NCI-H2107 treated with DMSO at 0.1 percent for 48 hours (cell line): ENCODE data around the gene NOL9.
"Not testable (repeated sequence)": the region's sequence is repeated elsewhere in the genome, so short reads cannot be mapped to it uniquely, and the experiment has no call there.

ENCODE experiments used
- DNase-seq: peaks from one replicate; lab custom pipeline; 2025; ENCODE audit not compliant: unreplicated experiment; lab: John Stamatoyannopoulos, UW

NOL9 gene

DNA sequence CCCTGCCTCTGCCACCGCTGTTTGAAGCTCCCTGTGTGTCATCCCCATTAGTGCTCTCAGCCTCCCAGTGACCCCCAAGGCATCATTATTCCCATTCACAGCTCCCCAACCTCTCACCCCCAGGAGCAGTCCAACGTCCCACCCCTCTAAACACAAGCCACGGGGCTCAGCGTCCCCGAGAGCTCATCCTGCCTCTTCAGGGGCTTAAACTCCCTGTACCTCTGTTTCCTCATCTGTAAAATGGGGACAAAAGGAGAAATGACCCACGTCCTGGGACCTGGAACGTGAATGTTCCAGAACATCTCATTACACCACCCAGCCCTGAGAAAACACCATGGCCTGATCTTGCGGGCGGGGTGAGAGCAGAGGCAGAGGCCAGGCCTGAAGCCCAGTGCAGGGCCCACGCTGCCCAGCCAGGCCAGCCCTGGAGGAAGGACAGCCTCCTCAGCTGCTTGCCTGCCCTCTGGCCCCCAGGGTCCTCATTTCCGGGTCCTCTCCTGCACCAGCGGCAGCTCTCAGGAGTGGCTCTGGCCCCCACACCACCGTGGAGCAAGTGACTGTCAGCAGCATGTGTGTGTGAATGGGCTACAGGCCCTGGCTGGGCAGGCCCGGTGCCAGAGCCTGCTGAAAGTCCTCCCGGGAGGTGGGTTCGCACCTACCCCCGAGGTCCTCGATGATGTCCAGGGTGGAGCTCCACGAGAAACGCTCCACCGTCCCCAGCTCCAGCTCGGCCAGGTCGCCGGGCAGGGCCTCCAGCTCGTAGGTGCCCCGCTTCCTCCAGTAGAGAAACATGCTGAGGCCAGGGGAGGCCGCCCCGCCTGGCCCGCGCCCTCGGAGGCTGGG, 48.7 kb downstream of the NOL9 start:
- DNase-seq: no peak

DNA sequence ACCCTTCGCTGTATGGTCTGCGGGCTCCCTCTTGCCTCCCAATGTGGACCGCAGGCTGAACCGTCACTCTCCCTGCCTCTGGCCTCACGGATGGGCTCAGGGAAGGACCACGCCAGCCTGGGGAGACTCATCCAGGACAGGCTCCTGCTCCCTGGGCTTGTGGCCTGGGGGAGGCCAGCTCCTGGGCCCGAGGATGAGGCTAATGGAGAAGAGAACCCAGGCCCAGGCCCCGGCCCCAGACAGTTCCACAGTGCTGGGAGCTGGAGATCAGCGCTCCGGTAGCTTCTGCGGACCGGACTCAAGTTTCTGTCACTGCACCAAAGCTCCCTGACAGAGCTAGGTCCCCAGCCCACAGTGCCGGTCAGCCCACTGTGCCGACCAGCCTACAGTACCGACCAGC, 49.4 kb downstream of the NOL9 start:
- DNase-seq: no peak

DNA sequence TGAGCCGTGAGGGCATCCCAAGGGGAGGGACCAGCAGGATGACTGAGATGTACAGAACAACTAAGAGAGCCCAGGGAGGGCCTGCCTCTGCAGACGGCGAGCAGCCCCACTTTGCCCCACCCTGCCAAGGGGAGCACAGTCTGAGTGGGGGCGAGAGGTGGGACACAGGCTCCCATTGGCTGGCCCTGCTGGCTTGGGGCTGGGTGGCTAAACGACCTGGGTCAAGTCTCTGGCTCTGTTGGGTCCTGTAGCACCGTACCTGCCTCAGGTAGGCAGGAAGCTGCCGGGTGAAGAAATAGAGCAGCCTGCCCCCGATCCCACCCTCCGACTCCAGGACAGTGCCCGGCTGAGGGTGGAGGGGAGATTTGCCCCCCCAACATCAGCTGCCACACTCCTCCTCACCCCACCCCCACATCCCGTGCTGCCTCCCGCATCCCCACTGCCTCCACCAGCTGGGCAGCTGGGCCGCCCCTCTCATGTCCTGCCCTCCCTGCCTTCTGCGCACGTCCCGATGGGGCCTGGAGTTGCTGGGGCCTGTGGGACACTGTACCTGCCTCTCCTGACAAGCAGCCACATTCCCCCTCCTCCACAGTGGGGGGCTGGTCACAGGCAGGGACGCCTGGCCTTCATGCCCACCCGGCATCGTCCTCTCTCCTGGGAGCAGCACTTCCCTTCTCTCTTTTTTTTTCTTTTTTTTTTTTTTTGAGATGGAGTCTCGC, 50.3 kb downstream of the NOL9 start:
- no peak for DNase-seq

DNA sequence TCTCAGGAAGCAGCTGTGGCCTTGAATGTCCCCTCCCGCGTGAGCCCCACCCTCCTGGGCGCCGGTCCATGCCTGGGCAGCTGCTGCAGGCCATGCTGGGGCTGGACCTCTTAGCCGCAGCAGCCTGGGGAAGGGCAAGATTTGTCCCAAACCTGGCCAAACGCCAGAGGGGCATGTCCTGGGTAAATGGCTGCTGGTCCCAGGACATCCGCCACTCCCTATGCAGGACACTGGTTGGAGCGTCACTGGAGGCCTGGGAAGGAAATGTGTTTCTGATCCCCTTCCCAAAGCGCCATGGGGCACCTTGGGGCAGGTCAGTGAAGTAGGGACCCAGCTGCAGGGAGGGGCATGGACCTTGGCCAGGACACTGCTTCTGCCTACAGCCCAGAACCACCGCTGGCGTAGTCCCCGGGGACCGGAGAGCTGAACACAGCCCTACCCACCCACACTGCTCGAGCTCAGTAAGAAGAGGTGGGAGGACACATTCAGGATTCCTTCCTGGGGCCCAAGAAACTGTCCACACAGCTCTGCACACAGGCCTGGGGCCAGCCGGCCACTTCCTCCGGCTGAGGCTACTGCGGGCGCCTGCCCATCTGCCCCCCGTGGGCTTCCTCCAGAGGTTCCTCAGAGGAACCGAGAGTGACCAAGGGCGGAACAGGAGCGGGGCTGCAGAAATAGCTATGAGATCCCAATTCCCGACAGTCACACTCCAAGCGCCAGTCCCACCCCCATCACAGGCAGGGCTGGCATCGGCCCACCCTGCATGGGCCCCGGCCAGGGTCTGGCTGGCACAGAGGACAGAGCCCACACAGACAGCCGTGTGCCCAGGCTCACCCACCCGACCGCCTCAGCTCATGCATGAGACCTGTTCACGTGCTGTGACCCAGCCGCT, 52.1 kb downstream of the NOL9 start:
- no peak for DNase-seq

DNA sequence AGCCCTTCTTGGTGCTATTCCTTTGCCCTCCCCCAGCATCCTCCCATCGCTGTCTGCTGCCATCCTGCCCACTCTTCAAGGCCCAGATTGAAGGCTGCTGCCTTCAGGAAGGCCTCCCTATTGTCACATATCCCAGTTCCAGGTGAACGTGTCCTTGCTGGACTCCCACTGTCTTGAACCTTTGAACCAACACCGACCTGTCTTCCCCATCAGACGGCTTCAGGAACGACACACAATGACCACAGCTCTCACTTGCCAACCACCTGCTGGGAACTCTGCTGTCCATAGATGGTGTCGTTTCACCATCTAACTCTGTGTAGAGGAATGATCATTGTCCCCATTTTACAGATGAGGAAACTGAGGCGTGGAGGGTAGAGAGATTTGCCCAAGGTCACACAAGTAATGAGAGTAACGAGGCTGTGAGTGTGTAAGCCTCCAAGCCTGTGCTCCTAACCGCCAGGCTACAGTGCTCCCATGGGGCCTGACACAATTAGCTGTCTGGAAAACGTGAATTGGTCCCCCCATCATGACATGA, 53.0 kb downstream of the NOL9 start:
- no peak for DNase-seq

DNA sequence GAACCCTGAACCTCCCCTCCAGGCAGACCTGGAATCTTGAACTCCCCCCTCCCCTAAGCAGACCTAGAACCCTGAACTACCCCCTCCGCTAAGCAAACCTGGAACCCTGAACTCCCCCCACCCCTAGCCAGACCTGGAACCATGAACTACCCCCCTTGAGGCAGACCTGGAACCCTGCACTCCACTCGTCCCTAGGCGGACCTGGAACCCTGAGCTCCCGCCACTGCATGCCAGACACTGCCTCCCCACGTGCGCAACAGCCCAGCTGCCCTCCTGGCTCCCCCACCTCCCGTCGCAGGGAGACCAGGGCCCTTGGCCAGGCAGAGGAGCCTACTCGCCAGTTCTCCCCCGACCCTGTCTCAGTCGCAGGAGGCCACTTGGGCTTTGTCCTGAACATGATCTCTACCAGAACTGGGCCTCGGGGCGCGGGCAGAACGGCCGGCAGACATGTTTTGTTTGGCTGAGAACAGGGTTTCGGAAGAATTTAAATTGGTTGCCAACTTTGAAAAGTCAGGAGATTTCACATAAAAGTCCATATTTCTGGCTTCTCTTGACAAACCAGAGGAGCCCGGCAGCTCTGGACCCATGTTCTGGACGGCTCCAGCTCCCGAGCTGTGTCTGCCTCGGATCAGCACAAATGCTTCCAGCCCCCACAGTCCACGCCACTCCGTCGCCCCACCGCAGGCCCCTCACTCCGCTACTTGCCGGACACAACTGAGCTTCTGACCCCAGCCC, 53.6 kb downstream of the NOL9 start:
- no peak for DNase-seq

DNA sequence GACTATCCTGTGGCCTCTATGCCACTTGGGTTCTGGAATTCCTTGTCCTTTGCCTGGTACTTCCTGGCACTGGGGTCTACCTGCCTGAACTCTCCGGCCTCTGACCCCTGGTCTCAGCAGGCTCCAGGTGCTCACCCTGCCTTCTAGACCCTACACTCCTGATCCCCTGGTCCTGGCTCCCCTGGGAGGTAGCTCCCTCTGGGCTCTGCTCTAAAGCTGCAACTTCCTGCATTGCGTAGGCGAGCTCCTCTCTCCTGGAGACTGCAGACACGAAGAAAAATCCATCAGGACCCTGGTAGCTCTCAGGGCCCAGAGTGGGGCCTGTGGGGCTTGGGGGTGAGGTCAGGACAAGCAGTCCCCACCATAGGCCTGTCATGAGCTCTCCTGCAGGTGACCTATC, 55.0 kb downstream of the NOL9 start:
- no peak for DNase-seq

DNA sequence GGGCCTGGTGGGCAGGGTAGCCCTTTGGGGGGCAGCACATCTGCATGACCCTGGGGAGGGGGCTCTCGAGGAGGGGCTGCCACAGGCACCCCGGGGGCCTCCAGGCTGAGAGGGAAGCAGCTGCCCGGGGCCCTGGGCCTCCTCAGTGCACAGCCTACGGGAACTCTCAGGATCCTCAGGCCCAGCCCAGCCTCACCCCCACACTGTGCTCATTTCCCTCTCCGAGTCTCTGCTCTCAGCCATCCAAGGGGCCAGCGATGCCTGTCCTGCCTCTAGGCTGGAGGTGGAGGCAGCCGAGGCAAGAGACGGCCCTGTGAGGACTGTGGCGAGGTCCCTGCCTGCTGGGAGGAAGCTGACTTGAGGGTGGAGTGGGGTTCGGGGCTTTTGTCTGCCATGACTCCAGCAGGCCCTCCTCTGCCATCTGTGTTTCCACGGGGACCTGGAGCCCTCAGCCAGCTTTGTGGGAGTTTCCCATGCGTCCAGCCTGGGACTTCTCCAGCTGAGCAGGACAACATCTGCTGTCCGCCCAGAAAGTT, 55.7 kb downstream of the NOL9 start:
- no peak for DNase-seq

DNA sequence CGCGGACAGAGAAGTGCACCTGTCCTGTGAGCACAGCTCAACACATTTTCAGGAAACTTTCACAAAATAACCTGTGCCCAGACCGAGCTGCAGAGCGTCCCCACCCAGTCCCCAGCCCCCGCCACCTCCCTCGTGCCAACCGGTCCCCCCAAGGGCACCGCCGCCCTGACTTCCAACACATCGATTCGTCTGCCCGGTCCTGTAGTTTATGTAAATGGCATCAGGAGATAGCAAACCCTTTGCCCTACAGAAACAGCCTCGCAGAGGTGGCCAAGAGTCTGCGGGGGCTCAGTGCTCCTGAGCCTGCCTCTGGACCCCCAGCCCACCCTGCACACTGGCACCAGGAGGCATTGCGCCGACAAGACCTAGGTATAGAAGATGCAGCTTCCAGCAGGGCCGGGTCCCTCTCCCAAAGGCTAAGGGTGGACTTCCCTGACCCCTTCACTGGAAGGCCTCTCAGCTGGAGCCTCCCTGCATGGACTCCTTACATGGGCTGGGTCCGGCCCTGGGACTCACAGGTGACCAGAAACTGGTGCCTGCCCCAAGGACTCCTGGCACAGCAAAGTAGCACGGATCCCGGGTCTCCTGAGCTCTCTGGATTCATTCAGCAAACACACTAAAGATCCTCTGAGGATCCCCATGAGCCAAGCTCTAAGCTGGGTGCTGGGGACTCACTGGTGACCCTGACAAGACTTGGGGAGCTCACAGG, 56.3 kb downstream of the NOL9 start:
- DNase-seq: no peak

DNA sequence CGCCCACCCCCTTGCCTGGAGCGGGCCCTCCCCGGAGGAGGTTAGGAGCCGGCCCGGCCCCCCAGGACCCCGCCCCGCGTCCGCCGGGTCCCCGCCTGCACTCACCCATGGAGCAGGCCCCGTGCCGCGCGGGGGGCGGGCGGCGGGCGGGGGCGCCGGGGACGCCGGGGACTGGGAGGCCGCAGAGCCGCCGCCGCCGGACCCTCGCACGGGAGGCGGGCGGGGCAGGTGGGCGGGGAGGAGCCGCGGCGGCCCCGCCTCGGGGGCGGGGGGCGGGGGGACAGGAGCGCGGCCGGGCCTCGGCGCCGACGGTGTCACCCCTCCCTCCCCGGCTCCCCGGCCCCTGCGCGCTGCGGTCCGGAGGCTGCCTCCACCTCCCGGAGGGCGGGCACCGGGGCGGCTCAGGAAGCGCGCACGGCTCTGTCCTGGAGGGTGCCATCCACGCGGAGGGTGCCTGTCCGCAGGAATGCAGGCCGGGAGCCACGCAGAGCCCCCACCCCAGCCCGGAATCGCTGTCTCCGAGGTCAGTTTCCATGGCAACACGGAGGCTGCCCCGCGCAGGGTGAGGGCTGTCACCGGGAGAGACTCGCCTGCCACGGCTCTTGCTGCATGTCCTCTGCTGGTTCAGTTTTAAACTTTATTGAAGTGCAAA, 57.0 kb downstream of the NOL9 start:
- no peak for DNase-seq

DNA sequence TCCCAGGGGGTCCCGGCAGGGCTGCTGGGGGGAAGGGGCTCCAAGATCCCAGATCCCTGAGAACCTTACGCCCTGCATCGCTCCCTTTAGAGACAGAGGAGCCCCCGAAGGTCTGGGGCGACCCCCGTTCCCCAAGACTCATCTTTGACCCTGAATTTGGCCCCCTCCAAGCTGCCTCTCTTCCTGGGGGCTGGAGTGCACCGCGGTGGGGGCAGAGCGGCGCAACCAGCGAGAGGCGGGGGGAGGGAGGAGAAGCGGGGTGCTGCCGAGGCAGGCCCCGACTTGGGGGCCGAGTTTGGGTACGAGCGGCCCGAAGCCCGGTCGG, 57.5 kb downstream of the NOL9 start:
- no peak for DNase-seq

DNA sequence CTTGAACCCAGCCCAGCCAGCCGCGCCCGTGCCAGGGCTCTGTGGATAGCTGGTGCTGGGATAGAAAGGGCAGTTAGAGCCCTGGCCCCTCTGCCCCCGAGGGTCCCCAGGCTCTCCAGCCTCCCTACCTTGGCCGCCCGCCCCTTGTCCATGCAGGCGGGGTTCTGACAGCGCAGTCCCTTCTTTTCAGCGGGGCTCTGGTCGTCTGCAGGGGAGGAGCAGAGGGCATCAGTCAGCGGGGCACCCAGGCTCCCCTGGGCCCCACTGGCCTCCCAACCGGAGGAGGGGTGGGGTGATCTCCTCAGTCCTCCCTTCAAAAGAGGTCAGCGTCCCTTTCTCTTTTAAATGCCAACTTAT, 58.0 kb downstream of the NOL9 start:
- no peak for DNase-seq

DNA sequence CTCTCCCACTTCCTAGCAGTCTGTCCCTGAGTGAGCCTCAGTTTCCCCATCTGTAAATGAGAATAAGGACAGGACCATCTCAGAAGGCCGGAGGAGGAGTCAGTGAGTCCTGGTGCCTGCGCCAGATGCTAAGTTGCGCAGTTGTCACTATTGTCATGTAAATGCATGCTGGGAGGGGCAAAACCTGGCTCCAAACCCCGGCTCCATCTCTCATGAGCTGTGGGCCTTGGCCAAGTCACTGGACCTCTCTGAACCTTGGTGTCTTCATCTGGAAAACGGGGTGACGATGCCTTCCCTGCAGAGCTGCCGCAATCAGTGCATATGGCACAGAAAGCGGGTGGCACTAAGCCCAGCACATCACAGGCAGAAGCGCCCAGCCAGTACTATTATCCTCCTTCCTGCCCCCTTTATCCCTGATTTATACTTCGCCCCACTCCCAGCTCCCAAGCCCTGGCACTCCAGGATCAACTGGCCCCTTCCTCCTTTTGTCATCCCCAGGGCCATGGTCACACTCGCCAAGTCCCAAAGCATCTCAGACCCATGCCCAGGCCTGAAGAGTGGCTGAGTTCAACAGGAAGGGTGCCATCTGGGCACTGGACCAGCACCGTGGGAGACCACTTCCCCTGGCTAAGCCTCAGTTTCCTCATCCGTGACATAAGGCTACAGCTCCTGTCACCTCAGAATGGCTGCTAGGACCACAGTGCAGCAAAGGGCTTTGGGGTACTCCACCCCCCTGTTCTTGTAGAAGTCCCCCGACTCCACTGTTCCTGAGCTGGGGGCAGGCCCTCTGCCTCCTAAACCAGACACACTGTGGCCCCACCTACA, 58.6 kb downstream of the NOL9 start:
- DNase-seq: no peak

DNA sequence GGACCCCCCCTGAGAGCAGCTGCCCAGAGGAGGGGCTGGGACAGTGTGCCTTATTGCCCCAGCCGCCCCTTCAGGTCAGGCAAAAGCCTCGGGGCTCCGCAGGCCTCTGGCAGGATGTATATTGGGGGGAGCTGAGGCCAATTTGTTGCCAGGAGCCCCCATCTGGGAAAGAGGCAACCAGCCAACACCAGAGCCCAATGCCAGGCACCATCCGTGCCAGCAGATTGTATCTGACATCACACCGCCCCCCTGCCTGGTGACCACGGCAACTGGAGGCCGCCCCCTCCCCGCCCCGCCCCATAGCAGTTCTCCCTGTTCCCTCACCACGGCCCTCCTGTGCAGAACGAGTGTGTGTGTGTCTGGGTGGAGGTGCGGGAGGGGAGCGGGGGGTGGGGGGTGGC, 59.3 kb downstream of the NOL9 start:
- no peak for DNase-seq

DNA sequence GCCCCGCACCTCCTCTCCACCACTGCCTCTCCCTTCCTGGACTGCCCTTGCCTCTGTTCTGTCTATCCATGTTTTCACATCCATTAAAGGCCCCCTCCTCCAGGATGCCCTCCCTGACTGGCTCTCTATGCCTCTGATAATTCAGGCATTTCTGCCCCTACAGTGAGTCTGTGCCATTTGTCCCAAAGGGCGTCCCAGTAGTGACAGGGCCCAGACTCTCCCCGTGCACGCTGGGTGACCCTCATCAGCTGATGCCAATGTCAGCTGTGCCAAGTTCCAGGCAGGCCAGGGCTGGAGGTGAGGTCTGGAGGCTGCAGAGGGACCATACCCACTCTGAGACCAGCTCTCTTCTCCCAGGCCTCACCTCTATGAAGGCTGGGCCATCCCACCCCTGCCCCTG, 59.7 kb downstream of the NOL9 start:
- DNase-seq: no peak

DNA sequence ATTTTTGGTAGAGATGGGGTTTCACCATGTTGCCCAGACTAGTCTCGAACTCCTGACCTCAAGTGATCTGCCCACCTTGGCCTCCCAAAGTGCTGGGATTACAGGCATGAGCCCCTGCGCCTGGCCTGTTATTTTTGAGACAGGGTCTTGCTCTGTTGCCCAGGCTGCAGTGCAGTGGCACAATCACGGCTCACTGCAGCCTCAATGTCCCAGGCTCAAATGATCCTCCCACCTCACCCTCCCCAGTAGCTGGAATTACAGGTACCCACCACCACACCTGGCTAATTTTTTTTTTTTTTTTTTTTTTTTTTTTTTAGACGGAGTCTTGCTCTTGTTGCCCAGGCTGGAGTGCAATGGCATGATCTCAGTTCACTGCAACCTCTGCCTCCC, 60.5 kb downstream of the NOL9 start:
- not testable (repeated sequence) for DNase-seq

DNA sequence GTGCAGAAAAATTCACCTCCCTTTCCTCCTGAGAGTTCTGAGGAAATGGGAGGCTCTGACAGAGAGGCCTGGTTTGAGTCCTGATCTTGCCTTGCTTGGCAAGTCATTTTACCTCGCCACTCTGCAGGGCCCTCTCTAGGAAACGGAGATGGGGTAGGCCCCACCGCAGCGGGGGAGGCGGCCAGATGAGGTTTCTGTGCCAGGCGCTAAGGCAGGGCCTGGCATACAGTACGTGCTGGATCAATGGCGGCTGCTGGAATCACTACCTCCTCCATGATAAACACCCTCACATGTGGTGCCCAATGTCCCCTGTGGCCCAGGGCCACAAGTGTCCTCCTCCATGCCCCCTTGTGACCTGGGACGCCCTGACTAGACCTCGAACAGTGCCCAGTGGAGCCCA, 62.3 kb downstream of the NOL9 start:
- no peak for DNase-seq

DNA sequence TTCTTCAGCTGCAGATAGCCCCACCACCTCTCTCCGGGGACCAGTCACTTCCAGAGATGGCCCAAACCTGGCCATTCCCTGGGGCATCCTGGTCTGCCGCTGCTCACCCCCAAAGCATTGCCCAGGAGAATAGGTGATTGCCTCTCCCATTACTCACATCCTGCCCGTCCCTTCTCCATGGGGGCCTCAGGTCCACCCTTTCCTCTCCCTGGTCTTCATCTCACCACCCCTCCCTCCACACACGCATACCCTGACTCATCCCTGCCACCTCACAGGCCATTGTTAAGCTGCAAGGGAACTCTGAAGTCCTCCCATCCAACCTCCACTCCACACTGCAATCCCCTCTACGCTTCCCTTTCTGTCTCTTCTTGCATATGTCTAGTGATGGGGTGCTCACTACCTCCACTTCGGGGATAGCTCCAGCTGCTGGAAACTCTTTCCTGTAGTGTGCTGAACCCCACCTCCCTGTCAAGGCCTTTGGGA, 62.8 kb downstream of the NOL9 start, which contains the start of gene PLEKHG5:
Gene PLEKHG5, minus strand, starts transcription at position 188 of the 483 bp plus-strand sequence. CDS start 14,096 bp downstream, outside the sequence.
- DNase-seq: no peak
